ENCODE measurements around the gene TRERF1.

DNA sequence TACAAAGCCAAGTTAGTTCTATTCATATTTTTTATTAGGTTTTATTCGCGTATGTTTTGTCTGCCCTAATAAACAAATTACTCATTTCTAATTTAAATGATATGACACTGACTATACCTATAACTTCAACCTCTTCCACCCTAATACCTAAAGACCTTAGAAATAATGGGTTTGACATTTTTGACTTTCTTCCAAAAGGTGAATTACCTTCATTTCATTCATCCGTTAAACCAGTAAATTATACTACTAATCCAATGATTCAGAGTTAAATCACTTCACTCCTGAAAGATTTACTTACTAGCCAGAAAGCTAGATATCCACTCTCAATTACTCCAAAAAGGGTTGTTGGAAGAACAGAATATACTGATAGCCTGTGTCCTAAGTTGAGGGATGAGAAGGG, 239.3 kb downstream of the TRERF1 start:
- TF ChIP-seq, protein P1, sequence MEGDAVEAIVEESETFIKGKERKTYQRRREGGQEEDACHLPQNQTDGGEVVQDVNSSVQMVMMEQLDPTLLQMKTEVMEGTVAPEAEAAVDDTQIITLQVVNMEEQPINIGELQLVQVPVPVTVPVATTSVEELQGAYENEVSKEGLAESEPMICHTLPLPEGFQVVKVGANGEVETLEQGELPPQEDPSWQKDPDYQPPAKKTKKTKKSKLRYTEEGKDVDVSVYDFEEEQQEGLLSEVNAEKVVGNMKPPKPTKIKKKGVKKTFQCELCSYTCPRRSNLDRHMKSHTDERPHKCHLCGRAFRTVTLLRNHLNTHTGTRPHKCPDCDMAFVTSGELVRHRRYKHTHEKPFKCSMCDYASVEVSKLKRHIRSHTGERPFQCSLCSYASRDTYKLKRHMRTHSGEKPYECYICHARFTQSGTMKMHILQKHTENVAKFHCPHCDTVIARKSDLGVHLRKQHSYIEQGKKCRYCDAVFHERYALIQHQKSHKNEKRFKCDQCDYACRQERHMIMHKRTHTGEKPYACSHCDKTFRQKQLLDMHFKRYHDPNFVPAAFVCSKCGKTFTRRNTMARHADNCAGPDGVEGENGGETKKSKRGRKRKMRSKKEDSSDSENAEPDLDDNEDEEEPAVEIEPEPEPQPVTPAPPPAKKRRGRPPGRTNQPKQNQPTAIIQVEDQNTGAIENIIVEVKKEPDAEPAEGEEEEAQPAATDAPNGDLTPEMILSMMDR (IDR thresholded peaks at IDR 0.05), result no peak
- TF ChIP-seq POLR2A (IDR thresholded peaks at IDR 0.05), result no peak
